HEK293 (cell line): ENCODE measurements around the gene PMEL.

Source experiments
- CTCF ChIA-PET: fragments of 350-600 bp; formaldehyde crosslinking; extraction: SDS; loops from one replicate; lab custom pipeline; 2021; ENCODE audit warnings: antibody characterized with exemption; lab: Yijun Ruan, JAX
- POLR2A ChIA-PET: fragments of 300-600 bp; formaldehyde crosslinking; extraction: SDS; loops from one replicate; lab custom pipeline; 2020; ENCODE audit warnings: antibody characterized with exemption, inconsistent platforms; lab: Yijun Ruan, JAX
- H3K27ac ChIP-seq: fragments of 200-500 bp; sonication (Bioruptor generic); 2 replicates; pipeline ENCODE4 v1.5.1; 2014; ENCODE audit warnings: low read depth, low read length, control low read depth, inconsistent platforms; ENCODE audit errors: extremely low read depth
- H3K36me3 ChIP-seq, 2 experiments: fragments of 200-500 bp in 1 of 2; sonication (Bioruptor generic) in 1 of 2; 1 replicate in 1 of 2; 2 replicates in 1 of 2; pipeline ENCODE4 v1.5.1; 2014 to 2017; ENCODE audit warnings: inconsistent platforms in 2 of 2, low read length in 2 of 2; ENCODE audit not compliant: control insufficient read depth in 2 of 2, insufficient read depth in 1 of 2
- H3K4me1 ChIP-seq: fragments of 200-500 bp; sonication (Bioruptor generic); 2 replicates; pipeline ENCODE4 v1.5.1; 2014; ENCODE audit warnings: mild to moderate bottlenecking, low read length, inconsistent platforms; ENCODE audit not compliant: control insufficient read depth, insufficient read depth
- H3K4me3 ChIP-seq: 2 replicates; pipeline ENCODE4 v1.5.1; 2011; ENCODE audit warnings: low read depth, mild to moderate bottlenecking, control low read depth, low read length, moderate library complexity
- H3K9me3 ChIP-seq: fragments of 200-500 bp; sonication (Bioruptor generic); 2 replicates; pipeline ENCODE4 v1.5.1; 2014; ENCODE audit warnings: low read depth, low read length, inconsistent platforms; ENCODE audit not compliant: control insufficient read depth, insufficient read depth
- KLF7 ChIP-seq: fragments of 450-650 bp; formaldehyde crosslinking; IDR thresholded peaks from 2 replicates; pipeline ENCODE4 v1.5.1; 2016; ENCODE audit warnings: missing biosample characterization, missing genetic modification characterization, borderline replicate concordance
- KLF9 ChIP-seq: fragments of 450-650 bp; formaldehyde crosslinking; IDR thresholded peaks from 2 replicates; pipeline ENCODE4 v1.5.1; 2016; ENCODE audit warnings: missing biosample characterization, missing genetic modification characterization, low read depth
- OVOL3 ChIP-seq: fragments of 450-650 bp; formaldehyde crosslinking; IDR thresholded peaks from 2 replicates; pipeline ENCODE4 v1.5.1; 2016; ENCODE audit warnings: missing biosample characterization, missing genetic modification characterization
- PATZ1 ChIP-seq: fragments of 450-650 bp; formaldehyde crosslinking; IDR thresholded peaks from 2 replicates; pipeline ENCODE4 v1.5.1; 2016; ENCODE audit warnings: missing biosample characterization, missing genetic modification characterization
- SCRT1 ChIP-seq: fragments of 450-650 bp; formaldehyde crosslinking; IDR thresholded peaks from 2 replicates; pipeline ENCODE4 v1.5.1; 2016; ENCODE audit warnings: missing biosample characterization, missing genetic modification characterization, borderline replicate concordance
- ZBTB1 ChIP-seq: fragments of 450-650 bp; formaldehyde crosslinking; IDR thresholded peaks from 2 replicates; pipeline ENCODE4 v1.5.1; 2016; ENCODE audit warnings: missing biosample characterization, missing genetic modification characterization
- ZBTB10 ChIP-seq: fragments of 450-650 bp; formaldehyde crosslinking; IDR thresholded peaks from 2 replicates; pipeline ENCODE4 v1.5.1; 2016; ENCODE audit warnings: missing biosample characterization, missing genetic modification characterization
- ZNF184 ChIP-seq: fragments of 450-650 bp; IDR thresholded peaks from 2 replicates; pipeline ENCODE4 v1.5.1; 2018; ENCODE audit warnings: missing biosample characterization, mild to moderate bottlenecking, missing genetic modification characterization
- ZNF221 ChIP-seq: fragments of 450-650 bp; formaldehyde crosslinking; IDR thresholded peaks from 2 replicates; pipeline ENCODE4 v1.5.1; 2017; ENCODE audit warnings: missing biosample characterization, missing genetic modification characterization, borderline replicate concordance
- ZNF324 ChIP-seq: fragments of 450-650 bp; formaldehyde crosslinking; IDR thresholded peaks from 2 replicates; pipeline ENCODE4 v1.5.1; 2016; ENCODE audit warnings: missing biosample characterization, missing genetic modification characterization
- ZNF423 ChIP-seq: fragments of 450-650 bp; formaldehyde crosslinking; IDR thresholded peaks from 2 replicates; pipeline ENCODE4 v1.5.1; 2016; ENCODE audit warnings: missing biosample characterization, missing genetic modification characterization
- ZNF473 ChIP-seq: fragments of 450-650 bp; formaldehyde crosslinking; IDR thresholded peaks from 2 replicates; pipeline ENCODE4 v1.5.1; 2017; ENCODE audit warnings: missing biosample characterization, missing genetic modification characterization
- ZNF521 ChIP-seq: fragments of 450-650 bp; formaldehyde crosslinking; IDR thresholded peaks from 2 replicates; pipeline ENCODE4 v1.5.1; 2017; ENCODE audit warnings: missing biosample characterization, mild to moderate bottlenecking, missing genetic modification characterization
- ZNF629 ChIP-seq: fragments of 450-650 bp; formaldehyde crosslinking; IDR thresholded peaks from 2 replicates; pipeline ENCODE4 v1.5.1; 2017; ENCODE audit warnings: missing biosample characterization, missing genetic modification characterization
- ZNF776 ChIP-seq: fragments of 450-650 bp; formaldehyde crosslinking; IDR thresholded peaks from 2 replicates; pipeline ENCODE4 v1.5.0; 2017; ENCODE audit warnings: missing biosample characterization, missing genetic modification characterization, borderline replicate concordance
- ZNF785 ChIP-seq: fragments of 450-650 bp; formaldehyde crosslinking; IDR thresholded peaks from 2 replicates; pipeline ENCODE4 v1.5.1; 2016; ENCODE audit warnings: missing biosample characterization, missing genetic modification characterization
- ZNF843 ChIP-seq: fragments of 450-650 bp; formaldehyde crosslinking; IDR thresholded peaks from 2 replicates; pipeline ENCODE4 v1.5.1; 2016; ENCODE audit warnings: missing biosample characterization, missing genetic modification characterization
- TF ChIP-seq, protein P1 (sequence below): fragments of 450-650 bp; formaldehyde crosslinking; IDR thresholded peaks from 2 replicates; pipeline ENCODE4 v1.5.1; 2017; ENCODE audit warnings: missing biosample characterization, mild to moderate bottlenecking, missing genetic modification characterization, moderate library complexity
- TF ChIP-seq, protein P2 (sequence below): fragments of 450-650 bp; formaldehyde crosslinking; IDR thresholded peaks from 2 replicates; pipeline ENCODE4 v1.5.1; 2016; ENCODE audit warnings: missing biosample characterization, missing genetic modification characterization
- TF ChIP-seq, protein P3 (sequence below): fragments of 450-650 bp; formaldehyde crosslinking; IDR thresholded peaks from 2 replicates; pipeline ENCODE4 v1.5.1; 2016; ENCODE audit warnings: missing biosample characterization, missing genetic modification characterization
- TF ChIP-seq, protein P4 (sequence below): fragments of 450-650 bp; formaldehyde crosslinking; conservative IDR thresholded peaks from 2 replicates; pipeline ENCODE4 v1.5.1; 2016; ENCODE audit warnings: low read depth, missing biosample characterization, missing genetic modification characterization

Gene PMEL

GRCh38 chr12:55974308-55974730, 8.5 kb upstream of the PMEL start (continued):
- TF ChIP-seq PATZ1 (tag by site-specific recombination) (peak; percentile 69; the same call in 1 of the 2 replicates), ZNF776 (no peak), ZBTB1 (tag by site-specific recombination) (no peak), ZNF221 (tag by site-specific recombination) (no peak), OVOL3 (tag by site-specific recombination) (no peak), ZNF473 (no peak), KLF7 (no peak), ZNF521 (tag by site-specific recombination) (no peak), ZNF785 (0 out of 2 replicates have a peak, but pooled peaks have one; percentile 23), ZNF629 (tag by site-specific recombination) (no peak)
- TF ChIP-seq, protein P1, sequence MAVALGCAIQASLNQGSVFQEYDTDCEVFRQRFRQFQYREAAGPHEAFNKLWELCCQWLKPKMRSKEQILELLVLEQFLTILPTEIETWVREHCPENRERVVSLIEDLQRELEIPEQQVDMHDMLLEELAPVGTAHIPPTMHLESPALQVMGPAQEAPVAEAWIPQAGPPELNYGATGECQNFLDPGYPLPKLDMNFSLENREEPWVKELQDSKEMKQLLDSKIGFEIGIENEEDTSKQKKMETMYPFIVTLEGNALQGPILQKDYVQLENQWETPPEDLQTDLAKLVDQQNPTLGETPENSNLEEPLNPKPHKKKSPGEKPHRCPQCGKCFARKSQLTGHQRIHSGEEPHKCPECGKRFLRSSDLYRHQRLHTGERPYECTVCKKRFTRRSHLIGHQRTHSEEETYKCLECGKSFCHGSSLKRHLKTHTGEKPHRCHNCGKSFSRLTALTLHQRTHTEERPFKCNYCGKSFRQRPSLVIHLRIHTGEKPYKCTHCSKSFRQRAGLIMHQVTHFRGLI (tag by site-specific recombination), result 0 out of 2 replicates have a peak, but pooled peaks have one; percentile 23

DNA sequence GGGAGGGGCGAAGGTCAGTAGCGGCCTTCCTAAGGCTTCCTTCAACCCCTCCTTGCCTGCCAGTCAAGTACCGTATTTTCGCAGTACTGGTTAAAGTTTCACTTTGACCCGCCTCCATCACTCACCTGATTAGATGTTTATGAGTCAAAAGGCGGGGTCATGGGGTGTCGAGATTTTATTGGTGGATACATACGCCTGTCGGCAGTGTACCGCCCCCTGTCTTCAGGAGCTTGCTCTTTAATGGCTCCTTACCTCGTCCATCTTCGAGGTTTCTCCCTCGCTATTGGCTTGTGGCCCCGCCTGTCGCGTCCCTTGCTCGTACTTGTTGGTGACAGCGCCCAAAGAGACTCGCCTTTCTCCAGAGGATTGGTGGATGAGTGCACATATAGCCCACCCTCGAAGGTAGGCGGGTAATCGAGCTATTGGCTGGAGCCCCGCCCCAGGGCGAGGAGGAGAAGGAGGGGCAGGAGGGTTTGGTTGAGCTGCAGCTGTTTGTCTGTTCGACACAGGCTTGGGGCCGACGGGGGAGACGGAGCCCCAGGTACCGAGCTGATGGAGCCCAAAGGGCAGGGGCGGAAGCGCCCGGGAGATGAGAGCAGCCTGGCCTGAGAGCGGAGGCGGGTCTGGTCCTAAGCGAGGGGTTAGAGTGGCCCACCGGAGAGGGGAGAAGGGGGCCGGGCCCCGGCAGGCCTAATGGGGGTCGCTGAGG, 7.9 kb upstream of the PMEL start, which contains the start of gene RAB5B:
Gene RAB5B (plus strand): TSS at position 480 of the 709 bp plus-strand sequence. CDS start 12,883 bp downstream, outside the sequence.
- ChIA-PET CTCF (interaction anchor here (0.5 to 3.0 kb wide), 15 partner anchors 18 to 601 kb away, joined by 3 to 30 read pairs (median 5); partner anchors contain the start of gene SUOX), POLR2A (interaction anchor here (0.6 to 2.6 kb wide), 37 partner anchors 11 to 1612 kb away, joined by 3 to 66 read pairs (median 7); partner anchors contain the start of genes CD63, DNAJC14, NACA and ORMDL2)
- H3K4me1 ChIP-seq, result peaks cover 4% of the 10 kb centered on the region; the same call in 1 of the 2 replicates
- TF ChIP-seq, protein P2, sequence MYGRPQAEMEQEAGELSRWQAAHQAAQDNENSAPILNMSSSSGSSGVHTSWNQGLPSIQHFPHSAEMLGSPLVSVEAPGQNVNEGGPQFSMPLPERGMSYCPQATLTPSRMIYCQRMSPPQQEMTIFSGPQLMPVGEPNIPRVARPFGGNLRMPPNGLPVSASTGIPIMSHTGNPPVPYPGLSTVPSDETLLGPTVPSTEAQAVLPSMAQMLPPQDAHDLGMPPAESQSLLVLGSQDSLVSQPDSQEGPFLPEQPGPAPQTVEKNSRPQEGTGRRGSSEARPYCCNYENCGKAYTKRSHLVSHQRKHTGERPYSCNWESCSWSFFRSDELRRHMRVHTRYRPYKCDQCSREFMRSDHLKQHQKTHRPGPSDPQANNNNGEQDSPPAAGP (tag by site-specific recombination), result peak; percentile 90
- TF ChIP-seq KLF9 (tag by site-specific recombination), result peak; percentile 90
- TF ChIP-seq ZNF843 (tag by site-specific recombination), result peak; percentile 46
- TF ChIP-seq, protein P3, sequence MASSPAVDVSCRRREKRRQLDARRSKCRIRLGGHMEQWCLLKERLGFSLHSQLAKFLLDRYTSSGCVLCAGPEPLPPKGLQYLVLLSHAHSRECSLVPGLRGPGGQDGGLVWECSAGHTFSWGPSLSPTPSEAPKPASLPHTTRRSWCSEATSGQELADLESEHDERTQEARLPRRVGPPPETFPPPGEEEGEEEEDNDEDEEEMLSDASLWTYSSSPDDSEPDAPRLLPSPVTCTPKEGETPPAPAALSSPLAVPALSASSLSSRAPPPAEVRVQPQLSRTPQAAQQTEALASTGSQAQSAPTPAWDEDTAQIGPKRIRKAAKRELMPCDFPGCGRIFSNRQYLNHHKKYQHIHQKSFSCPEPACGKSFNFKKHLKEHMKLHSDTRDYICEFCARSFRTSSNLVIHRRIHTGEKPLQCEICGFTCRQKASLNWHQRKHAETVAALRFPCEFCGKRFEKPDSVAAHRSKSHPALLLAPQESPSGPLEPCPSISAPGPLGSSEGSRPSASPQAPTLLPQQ (tag by site-specific recombination), result peak; percentile 79
- TF ChIP-seq, protein P4, sequence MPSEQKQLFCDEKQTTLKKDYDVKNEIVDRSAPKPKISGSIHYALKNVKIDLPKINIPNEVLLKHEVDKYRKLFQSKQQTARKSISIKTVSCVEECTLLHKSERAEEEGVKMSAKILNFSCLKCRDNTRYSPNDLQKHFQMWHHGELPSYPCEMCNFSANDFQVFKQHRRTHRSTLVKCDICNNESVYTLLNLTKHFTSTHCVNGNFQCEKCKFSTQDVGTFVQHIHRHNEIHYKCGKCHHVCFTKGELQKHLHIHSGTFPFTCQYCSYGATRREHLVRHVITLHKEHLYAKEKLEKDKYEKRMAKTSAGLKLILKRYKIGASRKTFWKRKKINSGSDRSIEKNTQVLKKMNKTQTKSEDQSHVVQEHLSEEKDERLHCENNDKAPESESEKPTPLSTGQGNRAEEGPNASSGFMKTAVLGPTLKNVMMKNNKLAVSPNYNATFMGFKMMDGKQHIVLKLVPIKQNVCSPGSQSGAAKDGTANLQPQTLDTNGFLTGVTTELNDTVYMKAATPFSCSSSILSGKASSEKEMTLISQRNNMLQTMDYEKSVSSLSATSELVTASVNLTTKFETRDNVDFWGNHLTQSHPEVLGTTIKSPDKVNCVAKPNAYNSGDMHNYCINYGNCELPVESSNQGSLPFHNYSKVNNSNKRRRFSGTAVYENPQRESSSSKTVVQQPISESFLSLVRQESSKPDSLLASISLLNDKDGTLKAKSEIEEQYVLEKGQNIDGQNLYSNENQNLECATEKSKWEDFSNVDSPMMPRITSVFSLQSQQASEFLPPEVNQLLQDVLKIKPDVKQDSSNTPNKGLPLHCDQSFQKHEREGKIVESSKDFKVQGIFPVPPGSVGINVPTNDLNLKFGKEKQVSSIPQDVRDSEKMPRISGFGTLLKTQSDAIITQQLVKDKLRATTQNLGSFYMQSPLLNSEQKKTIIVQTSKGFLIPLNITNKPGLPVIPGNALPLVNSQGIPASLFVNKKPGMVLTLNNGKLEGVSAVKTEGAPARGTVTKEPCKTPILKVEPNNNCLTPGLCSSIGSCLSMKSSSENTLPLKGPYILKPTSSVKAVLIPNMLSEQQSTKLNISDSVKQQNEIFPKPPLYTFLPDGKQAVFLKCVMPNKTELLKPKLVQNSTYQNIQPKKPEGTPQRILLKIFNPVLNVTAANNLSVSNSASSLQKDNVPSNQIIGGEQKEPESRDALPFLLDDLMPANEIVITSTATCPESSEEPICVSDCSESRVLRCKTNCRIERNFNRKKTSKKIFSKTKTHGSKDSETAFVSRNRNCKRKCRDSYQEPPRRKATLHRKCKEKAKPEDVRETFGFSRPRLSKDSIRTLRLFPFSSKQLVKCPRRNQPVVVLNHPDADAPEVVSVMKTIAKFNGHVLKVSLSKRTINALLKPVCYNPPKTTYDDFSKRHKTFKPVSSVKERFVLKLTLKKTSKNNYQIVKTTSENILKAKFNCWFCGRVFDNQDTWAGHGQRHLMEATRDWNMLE (tag by site-specific recombination), result 0 out of 2 replicates have a peak, but pooled peaks have one; percentile 18
- no peak for TF ChIP-seq ZNF423 (tag by site-specific recombination)
- TF ChIP-seq ZNF184, result 0 out of 2 replicates have a peak, but pooled peaks have one; percentile 16
- TF ChIP-seq ZBTB10 (tag by site-specific recombination), result peak; percentile 96
- peak; percentile 96 for TF ChIP-seq SCRT1
- no peak for TF ChIP-seq ZNF473
- TF ChIP-seq ZNF324, result peak; percentile 84; the same call in 1 of the 2 replicates

More for the DNA sequence above, 7.9 kb upstream of the PMEL start, which contains the start of gene RAB5B:
- Histone ChIP-seq H3K27ac (peak within 1 kb of the TSS; percentile 83), H3K4me3 (peak within 1 kb of the TSS; percentile 87), H3K9me3 (no peaks in the 10 kb centered on the region), H3K36me3 (peaks cover 13 to 63% of the 10 kb centered on the region in 2 experiments)
